Adrenal gland (tissue), 5 donors: ENCODE results near the gene DDX51.

ENCODE experiments used
- POLR2A ChIP-seq, 2 donors: fragments of 450-650 bp; IDR thresholded peaks; one replicate each; pipeline ENCODE4 v1.6.1; 2017; ENCODE audit warnings: antibody characterized with exemption in 2 of 2, mild to moderate bottlenecking in 2 of 2, moderate library complexity in 1 of 2
- TF ChIP-seq, protein P1 (sequence below), 6 experiments: fragments of 450-650 bp in 4 of 6; fragments of 200-600 bp in 2 of 6; sonication (generic) in 1 of 6; IDR thresholded peaks; 1 replicate in 5 of 6; 2 replicates in 1 of 6; pipeline versions ENCODE4 v1.5.1 to v1.8.0; 2016 to 2021; ENCODE audit warnings: antibody characterized with exemption in 6 of 6, mild to moderate bottlenecking in 2 of 6, moderate library complexity in 1 of 6
- donor health status: DM: no; HTN: no; CAD: no.

DNA sequence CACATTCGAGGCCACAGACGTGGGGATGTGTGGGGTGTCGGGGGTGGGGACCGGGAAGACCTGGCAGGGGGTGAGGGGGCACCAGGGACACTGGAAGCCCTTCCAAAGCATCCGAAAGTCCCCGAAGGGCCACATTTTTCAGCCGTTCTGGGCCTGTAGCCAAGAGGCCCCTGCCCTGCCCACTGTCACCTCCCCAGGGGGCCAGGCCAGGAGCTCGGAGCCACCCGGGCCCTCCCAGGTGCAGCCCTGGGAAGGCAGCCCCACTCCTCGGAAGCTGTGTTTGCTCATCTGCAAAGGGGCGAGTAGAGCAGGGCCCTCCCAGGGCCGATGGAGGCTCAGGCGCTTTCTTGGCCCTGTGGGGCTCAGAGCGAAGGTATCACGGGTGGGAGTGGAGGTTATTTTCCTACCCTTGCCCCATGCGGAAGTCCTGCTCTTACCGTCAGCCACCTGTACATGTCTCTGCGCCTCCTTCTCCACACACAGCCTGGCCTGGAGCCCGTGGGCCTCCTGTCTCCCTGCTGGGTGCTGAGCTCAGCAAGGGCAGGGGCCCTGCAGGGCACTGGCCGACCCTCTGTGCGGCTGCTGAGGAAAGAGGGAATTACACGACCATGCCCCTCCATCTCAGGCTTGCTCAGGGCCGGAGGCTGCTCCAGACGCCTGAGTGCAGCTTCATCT lies 27.3 kb upstream of the DDX51 start:
- TF ChIP-seq, protein P1, sequence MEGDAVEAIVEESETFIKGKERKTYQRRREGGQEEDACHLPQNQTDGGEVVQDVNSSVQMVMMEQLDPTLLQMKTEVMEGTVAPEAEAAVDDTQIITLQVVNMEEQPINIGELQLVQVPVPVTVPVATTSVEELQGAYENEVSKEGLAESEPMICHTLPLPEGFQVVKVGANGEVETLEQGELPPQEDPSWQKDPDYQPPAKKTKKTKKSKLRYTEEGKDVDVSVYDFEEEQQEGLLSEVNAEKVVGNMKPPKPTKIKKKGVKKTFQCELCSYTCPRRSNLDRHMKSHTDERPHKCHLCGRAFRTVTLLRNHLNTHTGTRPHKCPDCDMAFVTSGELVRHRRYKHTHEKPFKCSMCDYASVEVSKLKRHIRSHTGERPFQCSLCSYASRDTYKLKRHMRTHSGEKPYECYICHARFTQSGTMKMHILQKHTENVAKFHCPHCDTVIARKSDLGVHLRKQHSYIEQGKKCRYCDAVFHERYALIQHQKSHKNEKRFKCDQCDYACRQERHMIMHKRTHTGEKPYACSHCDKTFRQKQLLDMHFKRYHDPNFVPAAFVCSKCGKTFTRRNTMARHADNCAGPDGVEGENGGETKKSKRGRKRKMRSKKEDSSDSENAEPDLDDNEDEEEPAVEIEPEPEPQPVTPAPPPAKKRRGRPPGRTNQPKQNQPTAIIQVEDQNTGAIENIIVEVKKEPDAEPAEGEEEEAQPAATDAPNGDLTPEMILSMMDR (IDR thresholded peaks at IDR 0.05) = no peak
- TF ChIP-seq POLR2A (IDR thresholded peaks at IDR 0.05) = no peak
